ENCODE measurements around the gene DHCR7.

The DHCR7 gene

GRCh38 chr11:71477641-71478527 lies 29.7 kb upstream of the DHCR7 start:
- DNase-seq, result no peak

GRCh38 chr11:71476926-71477640 lies 28.9 kb upstream of the DHCR7 start:
- no peak for DNase-seq

GRCh38 chr11:71476031-71476430 lies 27.8 kb upstream of the DHCR7 start:
- DNase-seq, result no peak

- no peak for DNase-seq
Measured at GRCh38 chr11:71474771-71475483, 26.7 kb upstream of the DHCR7 start.

- DNase-seq, result no peak
Measured at GRCh38 chr11:71474141-71474770, 26.1 kb upstream of the DHCR7 start.

- no peak for DNase-seq
Measured at GRCh38 chr11:71473793-71474080, 25.5 kb upstream of the DHCR7 start.

- no peak for DNase-seq
Measured at GRCh38 chr11:71472941-71473792, 25.0 kb upstream of the DHCR7 start.

GRCh38 chr11:71472357-71472885 lies 24.2 kb upstream of the DHCR7 start:
- no peak for DNase-seq

- DNase-seq, result no peak
Measured at GRCh38 chr11:71470946-71471345, 22.8 kb upstream of the DHCR7 start.

GRCh38 chr11:71467164-71467563 lies 19.0 kb upstream of the DHCR7 start:
- DNase-seq, result no peak

- DNase-seq, result no peak
Measured at GRCh38 chr11:71466358-71466757, 18.2 kb upstream of the DHCR7 start.

GRCh38 chr11:71465054-71465453 lies 16.9 kb upstream of the DHCR7 start:
- DNase-seq, result no peak

- no peak for DNase-seq
Measured at GRCh38 chr11:71463331-71464211, 15.4 kb upstream of the DHCR7 start.

GRCh38 chr11:71462726-71463125 lies 14.5 kb upstream of the DHCR7 start:
- DNase-seq, result no peak

GRCh38 chr11:71461696-71462095 lies 13.5 kb upstream of the DHCR7 start:
- no peak for DNase-seq

GRCh38 chr11:71459767-71460320 lies 11.7 kb upstream of the DHCR7 start:
- no peak for DNase-seq

- no peak for DNase-seq
Measured at GRCh38 chr11:71459076-71459766, 11.0 kb upstream of the DHCR7 start.

- no peak for DNase-seq
Measured at GRCh38 chr11:71458146-71459070, 10.2 kb upstream of the DHCR7 start.

- DNase-seq, result no peak
Measured at GRCh38 chr11:71456831-71457230, 8.6 kb upstream of the DHCR7 start.

Measured in activated naive CD4-positive, alpha-beta T cell treated with anti-CD3 and anti-CD28 coated beads, Interleukin-2, amount 50 U/mL, for 16 hours (primary cell).